ENCODE data around the gene RAB11A. TPM values are rescaled to one million over a fixed set of nuclear protein-coding genes. Genes with fewer than 3 reads are reported as not detected.

The RAB11A gene
- total and polyA plus RNA-seq, 9 of the 15 experiments (the other 6 are each of a cell fraction or from before 2014, with no cell fraction given): 129 to 369 (median 245) TPM

DNA sequence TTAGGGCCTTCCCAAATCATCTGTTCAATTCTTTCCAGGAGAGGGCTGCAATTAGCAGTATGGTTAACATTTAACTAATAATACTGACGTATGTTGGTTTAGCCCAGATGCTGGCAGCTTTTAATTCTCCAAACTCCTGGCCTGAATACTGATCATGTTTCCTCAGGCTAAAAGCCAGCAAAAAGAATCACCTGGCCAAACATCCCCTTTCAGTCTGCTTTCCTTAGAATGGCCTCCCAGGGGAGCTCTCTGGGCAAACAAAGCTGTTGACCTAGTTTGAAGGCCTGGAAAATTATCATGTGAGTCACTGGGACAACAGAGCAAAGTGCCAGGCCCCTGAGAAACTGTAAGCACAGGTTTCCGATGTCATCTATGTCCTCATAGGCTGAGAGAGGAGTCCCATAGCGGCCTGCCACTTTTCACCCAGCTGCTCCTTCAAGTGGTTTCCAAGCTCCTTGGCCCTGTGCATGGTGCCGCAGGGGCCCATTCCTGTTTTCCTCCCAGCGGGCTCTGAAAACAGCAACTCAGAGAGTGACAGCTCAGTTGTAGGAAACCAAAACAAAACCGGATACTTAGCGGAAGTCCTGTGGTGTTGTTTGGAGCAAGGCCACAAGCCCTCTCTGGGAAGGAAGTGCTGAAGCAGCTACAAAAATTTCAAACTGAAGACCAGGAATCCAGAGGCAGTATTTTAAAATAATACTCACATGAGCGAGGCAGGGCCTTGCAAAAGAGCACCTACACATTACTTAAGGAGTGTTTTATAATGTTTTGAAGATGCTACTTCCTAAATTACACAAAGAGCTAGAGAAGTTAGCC lies 36.5 kb upstream of the RAB11A start (continued):
- TF ChIP-seq XRCC5 (IDR thresholded peaks at IDR 0.05; ENCODE audit: low read depth, low read length) (no peak), SMAD1 (IDR thresholded peaks at IDR 0.05; ENCODE audit: low read depth, low read length, partially characterized antibody) (no peak), TRIM24 (IDR thresholded peaks at IDR 0.05) (no peak), PTBP1 (IDR thresholded peaks at IDR 0.05; ENCODE audit: low read depth, low read length) (no peak), SNRNP70 (optimal IDR thresholded peaks at IDR 0.05; ENCODE audit: low read depth, low read length) (no peak), ZNF717 (CRISPR knock-in tag; IDR thresholded peaks at IDR 0.05) (no peak), ZNF75A (CRISPR knock-in tag; IDR thresholded peaks at IDR 0.05) (no peak), POLR3A (IDR thresholded peaks at IDR 0.05; ENCODE audit: borderline replicate concordance, extremely low read depth, insufficient read depth, insufficient read length) (no peak), ZNF561 (CRISPR knock-in tag; conservative IDR thresholded peaks at IDR 0.05) (no peak), BDP1 (IDR thresholded peaks at IDR 0.05; ENCODE audit: insufficient read depth, insufficient read length) (no peak), NFXL1 (CRISPR knock-in tag; IDR thresholded peaks at IDR 0.05) (no peak)
- TF ChIP-seq, protein P1, sequence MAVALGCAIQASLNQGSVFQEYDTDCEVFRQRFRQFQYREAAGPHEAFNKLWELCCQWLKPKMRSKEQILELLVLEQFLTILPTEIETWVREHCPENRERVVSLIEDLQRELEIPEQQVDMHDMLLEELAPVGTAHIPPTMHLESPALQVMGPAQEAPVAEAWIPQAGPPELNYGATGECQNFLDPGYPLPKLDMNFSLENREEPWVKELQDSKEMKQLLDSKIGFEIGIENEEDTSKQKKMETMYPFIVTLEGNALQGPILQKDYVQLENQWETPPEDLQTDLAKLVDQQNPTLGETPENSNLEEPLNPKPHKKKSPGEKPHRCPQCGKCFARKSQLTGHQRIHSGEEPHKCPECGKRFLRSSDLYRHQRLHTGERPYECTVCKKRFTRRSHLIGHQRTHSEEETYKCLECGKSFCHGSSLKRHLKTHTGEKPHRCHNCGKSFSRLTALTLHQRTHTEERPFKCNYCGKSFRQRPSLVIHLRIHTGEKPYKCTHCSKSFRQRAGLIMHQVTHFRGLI (CRISPR knock-in tag; IDR thresholded peaks at IDR 0.05): no peak
- TF ChIP-seq, protein P2, sequence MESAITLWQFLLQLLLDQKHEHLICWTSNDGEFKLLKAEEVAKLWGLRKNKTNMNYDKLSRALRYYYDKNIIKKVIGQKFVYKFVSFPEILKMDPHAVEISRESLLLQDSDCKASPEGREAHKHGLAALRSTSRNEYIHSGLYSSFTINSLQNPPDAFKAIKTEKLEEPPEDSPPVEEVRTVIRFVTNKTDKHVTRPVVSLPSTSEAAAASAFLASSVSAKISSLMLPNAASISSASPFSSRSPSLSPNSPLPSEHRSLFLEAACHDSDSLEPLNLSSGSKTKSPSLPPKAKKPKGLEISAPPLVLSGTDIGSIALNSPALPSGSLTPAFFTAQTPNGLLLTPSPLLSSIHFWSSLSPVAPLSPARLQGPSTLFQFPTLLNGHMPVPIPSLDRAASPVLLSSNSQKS (CRISPR knock-in tag; IDR thresholded peaks at IDR 0.05): no peak
- TF ChIP-seq, protein P3, sequence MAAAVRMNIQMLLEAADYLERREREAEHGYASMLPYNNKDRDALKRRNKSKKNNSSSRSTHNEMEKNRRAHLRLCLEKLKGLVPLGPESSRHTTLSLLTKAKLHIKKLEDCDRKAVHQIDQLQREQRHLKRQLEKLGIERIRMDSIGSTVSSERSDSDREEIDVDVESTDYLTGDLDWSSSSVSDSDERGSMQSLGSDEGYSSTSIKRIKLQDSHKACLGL (CRISPR knock-in tag; IDR thresholded peaks at IDR 0.05; ENCODE audit: borderline replicate concordance, poor library complexity, severe bottlenecking): no peak
- TF ChIP-seq, protein P4, sequence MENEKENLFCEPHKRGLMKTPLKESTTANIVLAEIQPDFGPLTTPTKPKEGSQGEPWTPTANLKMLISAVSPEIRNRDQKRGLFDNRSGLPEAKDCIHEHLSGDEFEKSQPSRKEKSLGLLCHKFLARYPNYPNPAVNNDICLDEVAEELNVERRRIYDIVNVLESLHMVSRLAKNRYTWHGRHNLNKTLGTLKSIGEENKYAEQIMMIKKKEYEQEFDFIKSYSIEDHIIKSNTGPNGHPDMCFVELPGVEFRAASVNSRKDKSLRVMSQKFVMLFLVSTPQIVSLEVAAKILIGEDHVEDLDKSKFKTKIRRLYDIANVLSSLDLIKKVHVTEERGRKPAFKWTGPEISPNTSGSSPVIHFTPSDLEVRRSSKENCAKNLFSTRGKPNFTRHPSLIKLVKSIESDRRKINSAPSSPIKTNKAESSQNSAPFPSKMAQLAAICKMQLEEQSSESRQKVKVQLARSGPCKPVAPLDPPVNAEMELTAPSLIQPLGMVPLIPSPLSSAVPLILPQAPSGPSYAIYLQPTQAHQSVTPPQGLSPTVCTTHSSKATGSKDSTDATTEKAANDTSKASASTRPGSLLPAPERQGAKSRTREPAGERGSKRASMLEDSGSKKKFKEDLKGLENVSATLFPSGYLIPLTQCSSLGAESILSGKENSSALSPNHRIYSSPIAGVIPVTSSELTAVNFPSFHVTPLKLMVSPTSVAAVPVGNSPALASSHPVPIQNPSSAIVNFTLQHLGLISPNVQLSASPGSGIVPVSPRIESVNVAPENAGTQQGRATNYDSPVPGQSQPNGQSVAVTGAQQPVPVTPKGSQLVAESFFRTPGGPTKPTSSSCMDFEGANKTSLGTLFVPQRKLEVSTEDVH (IDR thresholded peaks at IDR 0.05; ENCODE audit: low read depth, partially characterized antibody): no peak
- TF ChIP-seq, protein P5, sequence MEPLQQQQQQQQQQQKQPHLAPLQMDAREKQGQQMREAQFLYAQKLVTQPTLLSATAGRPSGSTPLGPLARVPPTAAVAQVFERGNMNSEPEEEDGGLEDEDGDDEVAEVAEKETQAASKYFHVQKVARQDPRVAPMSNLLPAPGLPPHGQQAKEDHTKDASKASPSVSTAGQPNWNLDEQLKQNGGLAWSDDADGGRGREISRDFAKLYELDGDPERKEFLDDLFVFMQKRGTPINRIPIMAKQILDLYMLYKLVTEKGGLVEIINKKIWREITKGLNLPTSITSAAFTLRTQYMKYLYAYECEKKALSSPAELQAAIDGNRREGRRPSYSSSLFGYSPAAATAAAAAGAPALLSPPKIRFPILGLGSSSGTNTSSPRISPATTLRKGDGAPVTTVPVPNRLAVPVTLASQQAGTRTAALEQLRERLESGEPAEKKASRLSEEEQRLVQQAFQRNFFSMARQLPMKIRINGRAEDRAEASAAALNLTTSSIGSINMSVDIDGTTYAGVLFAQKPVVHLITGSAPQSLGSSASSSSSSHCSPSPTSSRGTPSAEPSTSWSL (CRISPR knock-in tag; IDR thresholded peaks at IDR 0.05; ENCODE audit: borderline replicate concordance): no peak
- TF ChIP-seq, protein P6, sequence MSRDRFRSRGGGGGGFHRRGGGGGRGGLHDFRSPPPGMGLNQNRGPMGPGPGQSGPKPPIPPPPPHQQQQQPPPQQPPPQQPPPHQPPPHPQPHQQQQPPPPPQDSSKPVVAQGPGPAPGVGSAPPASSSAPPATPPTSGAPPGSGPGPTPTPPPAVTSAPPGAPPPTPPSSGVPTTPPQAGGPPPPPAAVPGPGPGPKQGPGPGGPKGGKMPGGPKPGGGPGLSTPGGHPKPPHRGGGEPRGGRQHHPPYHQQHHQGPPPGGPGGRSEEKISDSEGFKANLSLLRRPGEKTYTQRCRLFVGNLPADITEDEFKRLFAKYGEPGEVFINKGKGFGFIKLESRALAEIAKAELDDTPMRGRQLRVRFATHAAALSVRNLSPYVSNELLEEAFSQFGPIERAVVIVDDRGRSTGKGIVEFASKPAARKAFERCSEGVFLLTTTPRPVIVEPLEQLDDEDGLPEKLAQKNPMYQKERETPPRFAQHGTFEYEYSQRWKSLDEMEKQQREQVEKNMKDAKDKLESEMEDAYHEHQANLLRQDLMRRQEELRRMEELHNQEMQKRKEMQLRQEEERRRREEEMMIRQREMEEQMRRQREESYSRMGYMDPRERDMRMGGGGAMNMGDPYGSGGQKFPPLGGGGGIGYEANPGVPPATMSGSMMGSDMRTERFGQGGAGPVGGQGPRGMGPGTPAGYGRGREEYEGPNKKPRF (IDR thresholded peaks at IDR 0.05; ENCODE audit: low read depth, low read length): no peak

Data from K562 (cell line).